ENCODE measurements around the gene KLRC1.
"Not testable (repeated sequence)": the region's sequence is repeated elsewhere in the genome, so short reads cannot be mapped to it uniquely, and the experiment has no call there.

Gene KLRC1

GRCh38 chr12:10453156-10453555 is at the start of gene KLRC1:
KLRC1 (minus strand) TSS chr12:10453377; CDS start chr12:10451156, 2,221 bp downstream.
- no peak for DNase-seq (ENCODE audit: low read depth)

- DNase-seq (ENCODE audit: low read depth), result no peak
Observed at GRCh38 chr12:10501030-10501429, 47.9 kb upstream of the KLRC1 start.

DNA sequence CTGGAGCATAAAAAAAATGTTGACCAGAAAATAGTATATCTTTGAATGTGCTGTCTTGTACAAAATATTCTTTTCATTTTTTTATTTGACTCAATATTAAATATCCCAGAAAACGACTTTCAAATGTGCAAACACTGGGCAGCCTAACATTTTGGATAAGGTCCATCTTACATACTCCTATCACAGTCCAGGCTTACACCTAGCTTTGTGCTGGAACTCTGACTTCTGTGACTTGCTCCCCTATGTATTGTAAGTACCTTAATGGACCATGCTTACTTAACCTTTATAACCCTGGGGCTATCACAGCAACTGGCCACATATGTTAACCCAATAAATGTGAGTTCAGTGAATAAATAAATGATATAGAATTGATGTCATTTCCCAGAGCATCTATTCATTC is 44.9 kb upstream of the KLRC1 start:
- DNase-seq (ENCODE audit: low read depth), result no peak

DNA sequence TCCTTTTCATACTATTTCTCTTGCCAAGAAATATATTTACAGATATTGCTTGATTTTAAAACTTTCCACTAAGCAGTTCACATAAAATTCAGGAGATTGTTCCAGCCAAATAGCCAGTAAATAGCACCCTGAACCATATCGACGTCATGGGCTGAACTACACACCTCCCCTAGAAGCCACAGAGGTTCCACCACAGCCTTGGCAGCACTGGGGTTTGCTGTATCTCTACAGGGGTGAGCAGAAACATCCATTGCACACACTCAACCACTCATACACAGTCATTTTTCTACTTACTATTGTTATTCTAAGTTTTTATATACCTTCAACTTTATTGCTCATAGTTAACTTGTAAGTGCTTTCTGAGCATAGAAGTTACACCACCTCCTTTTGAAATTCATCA is 44.4 kb upstream of the KLRC1 start:
- DNase-seq (ENCODE audit: low read depth), result peak; percentile 48

DNA sequence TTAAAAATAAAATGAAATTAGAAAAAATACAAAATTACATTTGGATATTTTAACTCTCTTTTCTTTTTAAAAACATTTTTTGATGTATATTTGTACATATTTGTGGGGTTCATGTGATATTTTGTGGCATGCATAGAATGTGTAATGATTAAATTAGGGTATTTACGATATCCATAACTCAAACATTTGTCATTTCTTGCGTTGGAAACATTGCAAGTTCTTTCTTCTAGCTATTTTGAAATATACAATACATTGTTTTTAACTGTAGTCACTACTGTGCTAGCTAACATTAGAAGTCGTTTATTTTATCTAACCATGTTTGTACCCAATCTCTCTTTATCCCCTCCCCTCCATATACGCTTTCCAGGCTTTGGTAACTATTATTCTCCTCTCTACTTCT is 38.6 kb upstream of the KLRC1 start:
- no peak for DNase-seq (ENCODE audit: low read depth)

GRCh38 chr12:10487328-10487727 is 34.2 kb upstream of the KLRC1 start:
- DNase-seq (ENCODE audit: low read depth), result not testable (repeated sequence)

- peak; percentile 7 for DNase-seq (ENCODE audit: low read depth)
Observed at GRCh38 chr12:10481901-10482300, 28.7 kb upstream of the KLRC1 start.

DNA sequence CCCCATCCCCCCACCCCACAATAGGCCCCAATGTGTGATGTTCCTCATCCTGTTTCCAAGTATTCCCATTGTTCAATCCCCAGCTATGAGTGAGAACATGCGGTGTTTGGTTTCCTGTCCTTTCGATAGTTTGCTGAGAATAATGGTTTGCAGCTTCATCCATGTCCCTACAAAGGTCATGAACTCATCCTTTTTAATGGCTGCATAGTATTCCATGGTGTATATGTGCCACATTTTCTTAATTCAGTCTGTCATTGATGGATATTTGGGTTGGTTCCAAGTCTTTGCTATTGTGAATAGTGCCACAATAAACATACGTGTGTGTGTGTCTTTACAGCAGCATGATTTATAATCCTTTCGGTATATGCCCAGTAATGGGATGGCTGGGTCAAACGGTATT is 19.6 kb upstream of the KLRC1 start:
- DNase-seq (ENCODE audit: low read depth), result not testable (repeated sequence)

- no peak for DNase-seq (ENCODE audit: low read depth)
Observed at GRCh38 chr12:10469701-10470100, 16.5 kb upstream of the KLRC1 start.

DNA sequence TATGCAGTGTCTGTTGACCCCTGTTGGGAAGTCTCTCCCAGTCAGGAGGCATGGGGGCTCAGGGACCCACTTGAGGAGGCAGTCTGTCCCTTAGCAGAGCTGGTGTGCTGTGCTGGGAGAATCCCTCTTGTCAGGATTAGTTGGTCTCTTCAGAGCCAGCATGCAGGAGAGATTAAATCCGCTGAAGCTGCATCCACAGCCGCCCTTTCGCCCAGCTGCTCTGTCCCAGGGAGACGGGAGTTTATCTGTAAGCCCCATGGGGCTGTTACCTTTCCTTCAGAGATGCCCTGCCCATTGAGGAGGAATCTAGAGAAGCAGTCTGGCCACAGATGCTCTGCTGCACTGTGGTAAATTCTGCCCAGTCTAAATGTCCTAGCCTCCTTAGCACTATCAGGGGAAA is 13.1 kb upstream of the KLRC1 start:
- no peak for DNase-seq (ENCODE audit: low read depth)

DNA sequence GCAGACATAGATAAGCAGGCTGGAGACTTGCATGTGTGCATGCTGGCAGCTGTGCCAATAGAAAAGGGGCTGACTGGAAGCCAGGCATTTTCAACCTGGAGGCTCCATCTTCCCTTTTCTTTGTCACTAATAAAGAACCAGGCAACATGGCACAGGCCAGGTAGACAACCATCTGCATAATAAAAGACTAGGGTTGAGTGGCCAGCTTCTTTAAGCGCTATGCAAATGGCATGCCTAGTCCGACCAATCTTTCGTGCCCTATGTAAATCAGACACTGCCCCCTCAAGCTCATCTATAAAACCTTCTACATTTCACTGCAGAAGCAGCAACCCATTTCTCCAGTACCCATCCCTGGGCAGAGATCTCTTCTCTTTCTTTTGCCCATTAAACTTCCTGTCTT is 4.6 kb upstream of the KLRC1 start:
- no peak for DNase-seq (ENCODE audit: low read depth)

- DNase-seq (ENCODE audit: low read depth), result no peak
Observed at GRCh38 chr12:10456856-10457255, 3.7 kb upstream of the KLRC1 start.

- no peak for DNase-seq (ENCODE audit: low read depth)
Observed at GRCh38 chr12:10455766-10456165, 2.6 kb upstream of the KLRC1 start.

DNA sequence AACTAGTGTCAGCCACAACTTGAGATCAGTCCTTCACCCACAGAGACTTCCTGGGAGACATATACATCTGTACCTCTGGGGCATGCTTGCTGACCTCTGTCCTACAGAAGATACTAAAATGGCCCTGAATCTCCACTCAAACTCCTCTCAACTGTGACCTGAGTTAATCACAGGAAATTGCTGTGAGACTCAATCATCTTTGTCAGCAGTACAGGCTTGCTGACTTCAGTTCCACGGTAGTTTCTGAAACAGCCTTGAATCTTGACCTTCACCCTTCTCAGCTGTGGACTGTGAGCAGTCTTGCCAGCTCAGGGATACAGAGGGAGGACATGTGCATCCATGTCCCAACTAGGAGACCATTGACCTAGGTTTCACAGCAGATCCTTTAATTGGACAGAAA is 1.4 kb upstream of the KLRC1 start:
- no peak for DNase-seq (ENCODE audit: low read depth)

- DNase-seq (ENCODE audit: low read depth), result no peak
Observed at GRCh38 chr12:10448236-10448635, 4.9 kb downstream of the KLRC1 start.

- DNase-seq (ENCODE audit: low read depth), result not testable (repeated sequence)
Observed at GRCh38 chr12:10446052-10446451, 7.1 kb downstream of the KLRC1 start.

DNA sequence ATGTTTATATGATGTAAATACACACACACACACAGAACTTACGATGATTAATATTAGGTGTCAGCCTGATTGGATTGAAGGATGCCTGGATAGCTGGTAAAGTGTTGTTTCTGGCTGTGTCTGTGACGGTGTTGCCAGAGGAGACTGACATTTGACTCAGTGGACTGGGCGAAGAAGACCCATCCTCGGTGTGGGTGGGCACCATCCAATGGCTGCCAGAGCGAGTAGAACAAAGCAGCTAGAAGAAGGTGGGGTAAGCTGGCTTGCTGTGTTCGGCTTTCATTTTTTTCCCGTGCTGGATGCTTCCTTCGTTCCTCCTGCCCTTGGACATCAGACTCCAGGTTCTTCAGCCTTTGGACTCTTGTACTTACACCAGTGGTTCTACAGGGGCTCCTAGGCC is 12.0 kb downstream of the KLRC1 start:
- DNase-seq (ENCODE audit: low read depth), result not testable (repeated sequence)

DNA sequence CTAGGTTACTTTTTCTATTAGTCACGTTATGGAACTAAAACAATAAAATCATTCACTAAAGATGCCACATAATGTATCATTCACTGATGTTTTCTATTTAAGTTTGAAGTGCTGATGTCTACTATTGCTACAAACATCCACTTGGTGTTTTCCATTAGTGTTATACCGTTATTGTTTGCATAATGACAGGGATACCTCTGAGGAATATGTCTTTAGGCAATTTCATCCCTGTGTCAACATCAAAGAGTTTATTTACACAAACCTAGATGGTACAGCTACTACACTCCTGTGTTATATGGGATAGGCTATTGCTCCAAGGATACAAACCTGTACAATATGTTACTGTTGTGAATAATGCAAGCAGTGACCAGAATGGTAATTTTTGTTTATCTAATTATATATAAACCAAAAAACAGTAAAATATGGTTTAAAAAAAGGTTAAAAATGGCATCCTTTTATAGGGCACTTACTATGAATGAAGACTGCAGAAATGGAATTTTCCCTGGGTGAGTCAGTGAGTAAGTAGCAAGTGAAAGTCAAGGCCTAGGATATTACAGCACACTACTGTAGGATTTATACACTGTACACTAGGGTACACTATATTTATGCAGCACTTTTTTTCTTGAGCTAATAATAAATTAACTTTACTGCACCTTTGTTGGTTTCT is 13.4 kb downstream of the KLRC1 start:
- DNase-seq (ENCODE audit: low read depth), result not testable (repeated sequence)

GRCh38 chr12:10437601-10438000 is 15.6 kb downstream of the KLRC1 start:
- DNase-seq (ENCODE audit: low read depth), result not testable (repeated sequence)

GRCh38 chr12:10435816-10436215 is 17.4 kb downstream of the KLRC1 start, which contains the start of gene KLRC2:
KLRC2 (minus strand) TSS chr12:10436010; CDS start chr12:10435986, 24 bp downstream.
- not testable (repeated sequence) for DNase-seq (ENCODE audit: low read depth)

GRCh38 chr12:10430623-10431022 is 22.6 kb downstream of the KLRC1 start:
- DNase-seq (ENCODE audit: low read depth), result not testable (repeated sequence)

DNA sequence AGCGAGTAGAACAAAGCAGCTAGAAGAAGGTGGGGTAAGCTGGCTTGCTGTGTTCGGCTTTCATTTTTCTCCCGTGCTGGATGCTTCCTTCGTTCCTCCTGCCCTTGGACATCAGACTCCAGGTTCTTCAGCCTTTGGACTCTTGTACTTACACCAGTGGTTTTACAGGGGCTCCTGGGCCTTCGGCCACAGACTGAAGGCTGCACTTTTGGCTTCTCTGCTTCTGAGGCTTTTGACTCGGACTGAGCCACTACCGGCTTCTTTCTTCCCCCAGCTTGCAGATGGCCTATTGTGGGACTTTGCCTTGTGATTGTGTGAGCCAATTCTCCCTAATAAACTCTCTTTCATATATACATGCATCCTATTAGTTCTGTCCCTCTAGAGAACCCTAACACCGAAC is 27.2 kb downstream of the KLRC1 start:
- not testable (repeated sequence) for DNase-seq (ENCODE audit: low read depth)

GRCh38 chr12:10424260-10424899 is 28.8 kb downstream of the KLRC1 start:
- DNase-seq (ENCODE audit: low read depth), result not testable (repeated sequence)

DNA sequence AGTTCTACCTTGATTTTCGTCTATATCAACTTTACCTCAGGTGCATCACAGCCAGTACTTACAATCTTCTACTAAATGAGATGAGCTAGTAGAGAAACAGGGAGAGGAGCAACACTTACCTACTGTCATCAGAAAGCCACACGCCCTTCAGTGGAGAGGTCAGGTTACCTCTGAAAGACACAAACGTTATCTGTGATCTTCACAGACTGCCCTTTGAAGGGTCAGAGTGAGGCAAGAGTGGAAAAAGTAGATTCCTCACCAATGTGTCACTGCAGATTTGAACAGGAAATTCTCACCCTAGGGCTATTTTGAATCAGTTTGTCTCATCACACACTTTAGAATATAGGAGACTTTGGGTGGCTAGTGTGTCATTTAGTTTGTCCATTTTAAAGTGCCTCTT is 31.0 kb downstream of the KLRC1 start:
- DNase-seq (ENCODE audit: low read depth), result not testable (repeated sequence)
